HepG2 (cell line): ENCODE results near the gene VRK3. TPM values are rescaled to one million over a fixed set of nuclear protein-coding genes. Genes with fewer than 3 reads are reported as not detected.

ENCODE experiments used
- BORCS8-MEF2B ChIP-seq: sonication (generic); formaldehyde crosslinking; IDR thresholded peaks from 2 replicates; pipeline ENCODE4 v1.8.0; 2022; ENCODE audit warnings: mild to moderate bottlenecking, missing genetic modification reagents
- CEBPB ChIP-seq: IDR thresholded peaks from 2 replicates; pipeline ENCODE4 v1.6.1; 2011; ENCODE audit warnings: low read depth, low read length, improper control_type of control experiment, borderline replicate concordance
- FOSL2 ChIP-seq: sonication (generic); formaldehyde crosslinking; IDR thresholded peaks from 2 replicates; pipeline ENCODE4 v1.4.0; 2020; ENCODE audit warnings: missing genetic modification reagents
- HNRNPH1 ChIP-seq: fragments of 200-400 bp; formaldehyde crosslinking; optimal IDR thresholded peaks from 2 replicates; pipeline ENCODE3; 2017; ENCODE audit warnings: mild to moderate bottlenecking, low read depth, low read length
- HNRNPLL ChIP-seq: fragments of 200-400 bp; formaldehyde crosslinking; IDR thresholded peaks from 2 replicates; pipeline ENCODE4 v1.6.1; 2017; ENCODE audit warnings: mild to moderate bottlenecking, low read depth, low read length; ENCODE audit not compliant: poor library complexity, severe bottlenecking
- HOXA3 ChIP-seq: sonication (generic); formaldehyde crosslinking; IDR thresholded peaks from 2 replicates; pipeline ENCODE4 v1.5.0; 2020; ENCODE audit warnings: missing genetic modification reagents
- IRF2 ChIP-seq: IDR thresholded peaks from 2 replicates; pipeline ENCODE4 v1.6.1; 2018; ENCODE audit warnings: missing genetic modification reagents, missing compliant biosample characterization
- NFKB2 ChIP-seq: sonication (generic); formaldehyde crosslinking; IDR thresholded peaks from 2 replicates; pipeline ENCODE4 v1.4.0; 2020; ENCODE audit warnings: missing genetic modification reagents, borderline replicate concordance
- PHF20 ChIP-seq: sonication (generic); formaldehyde crosslinking; IDR thresholded peaks from 2 replicates; pipeline ENCODE4 v1.5.0; 2020; ENCODE audit warnings: mild to moderate bottlenecking, missing genetic modification reagents
- SNAI1 ChIP-seq: sonication (generic); formaldehyde crosslinking; IDR thresholded peaks from 2 replicates; pipeline ENCODE4 v1.5.0; 2020; ENCODE audit warnings: mild to moderate bottlenecking, missing genetic modification reagents, borderline replicate concordance
- SRSF1 ChIP-seq: fragments of 200-400 bp; formaldehyde crosslinking; optimal IDR thresholded peaks from 2 replicates; pipeline ENCODE3; 2017; ENCODE audit warnings: mild to moderate bottlenecking, low read depth, low read length, moderate library complexity
- STAG1 ChIP-seq: sonication (generic); formaldehyde crosslinking; IDR thresholded peaks from 2 replicates; pipeline ENCODE4 v1.4.0; 2020; ENCODE audit warnings: missing genetic modification reagents
- ZBTB25 ChIP-seq: IDR thresholded peaks from 2 replicates; pipeline ENCODE4 v1.6.1; 2018; ENCODE audit warnings: missing genetic modification reagents
- ZFX ChIP-seq: sonication (generic); formaldehyde crosslinking; IDR thresholded peaks from 2 replicates; pipeline ENCODE4 v1.4.0; 2020; ENCODE audit warnings: mild to moderate bottlenecking, low read depth, missing genetic modification reagents, moderate library complexity
- ZNF10 ChIP-seq: sonication (generic); formaldehyde crosslinking; IDR thresholded peaks from 2 replicates; pipeline ENCODE4 v1.4.0; 2020; ENCODE audit warnings: mild to moderate bottlenecking, low read depth, missing genetic modification reagents, borderline replicate concordance
- ZNF224 ChIP-seq: sonication (generic); formaldehyde crosslinking; IDR thresholded peaks from 2 replicates; pipeline ENCODE4 v1.5.0; 2020; ENCODE audit warnings: mild to moderate bottlenecking, missing genetic modification reagents
- ZNF281 ChIP-seq: sonication (generic); formaldehyde crosslinking; IDR thresholded peaks from 2 replicates; pipeline ENCODE4 v1.4.0; 2020; ENCODE audit warnings: missing genetic modification reagents, borderline replicate concordance
- ZNF367 ChIP-seq: sonication (generic); formaldehyde crosslinking; IDR thresholded peaks from 2 replicates; pipeline ENCODE4 v1.4.0; 2020; ENCODE audit warnings: missing genetic modification reagents, borderline replicate concordance
- ZNF616 ChIP-seq: sonication (generic); formaldehyde crosslinking; IDR thresholded peaks from 2 replicates; pipeline ENCODE4 v1.5.0; 2020; ENCODE audit warnings: low read depth, mild to moderate bottlenecking, missing genetic modification reagents
- ZNF619 ChIP-seq: sonication (generic); formaldehyde crosslinking; IDR thresholded peaks from 2 replicates; pipeline ENCODE4 v1.4.0; 2020; ENCODE audit warnings: mild to moderate bottlenecking, missing genetic modification reagents
- polyA plus RNA-seq, 8 experiments: library from polyadenylated mRNA; depleted of rRNA in 3 of 8; stranded (reverse) in 7 of 8; unstranded in 1 of 8; fragments of >200 nt; fragmentation: Illumina TruSeq in 4 of 8; extraction: Trizol in 4 of 8; gene quantifications; 2 replicates each; pipeline versions ENCODE4 v1.2.1 to v1.2.3, GENCODE V29; 2011 to 2016; ENCODE audit warnings: low read depth in 4 of 8, missing spikeins in 1 of 8, mixed read lengths in 1 of 8; ENCODE audit not compliant: insufficient read depth in 1 of 8
- total RNA-seq, 5 experiments: library from RNA; depleted of rRNA; stranded (reverse); fragments of >200 nt; fragmentation: Illumina TruSeq; extraction: Trizol; gene quantifications; 2 replicates each; pipeline ENCODE4 v1.2.3, GENCODE V29; 2016; ENCODE audit warnings: low read depth in 1 of 5
- TF ChIP-seq, protein P1 (sequence below), 2 experiments: sonication (generic) in 1 of 2; formaldehyde crosslinking in 1 of 2; IDR thresholded peaks; 2 replicates each; pipeline versions ENCODE4 v1.5.1 to v1.6.1; 2011 to 2020; ENCODE audit warnings: borderline replicate concordance in 1 of 2, low read depth in 1 of 2, low read length in 1 of 2, mild to moderate bottlenecking in 1 of 2, missing genetic modification reagents in 1 of 2, moderate library complexity in 1 of 2
- TF ChIP-seq, protein P2 (sequence below): sonication (generic); formaldehyde crosslinking; IDR thresholded peaks from 2 replicates; pipeline ENCODE4 v1.4.0; 2020; ENCODE audit warnings: missing genetic modification reagents

Gene VRK3
- total and polyA plus RNA-seq, 2 of the 13 experiments (the other 11 are each of a cell fraction or from before 2014, with no cell fraction given), result 23.8 to 28.3 TPM

GRCh38 chr19:49937750-49938381 lies 87.3 kb downstream of the VRK3 start (continued):
- TF ChIP-seq ZNF619 (CRISPR knock-in tag) (no peak), CEBPB (peak; percentile 71; the same call in 1 of the 2 replicates), PHF20 (no peak), ZNF10 (CRISPR knock-in tag) (no peak), ZNF224 (CRISPR knock-in tag) (0 out of 2 replicates have a peak, but pooled peaks have one; percentile 57), ZNF281 (CRISPR knock-in tag) (no peak), HNRNPH1 (no peak), SRSF1 (no peak), NFKB2 (CRISPR knock-in tag) (peak; percentile 56; the same call in 1 of the 2 replicates), ZNF367 (CRISPR knock-in tag) (no peak), BORCS8-MEF2B (CRISPR knock-in tag) (peak; percentile 57; the same call in 1 of the 2 replicates), SNAI1 (CRISPR knock-in tag) (no peak), FOSL2 (CRISPR knock-in tag) (0 out of 2 replicates have a peak, but pooled peaks have one; percentile 38), HOXA3 (no peak), STAG1 (CRISPR knock-in tag) (peak; percentile 96), ZFX (CRISPR knock-in tag) (no peak), HNRNPLL (peak; percentile 42), ZNF616 (CRISPR knock-in tag) (no peak), ZBTB25 (CRISPR knock-in tag) (peak; percentile 39; the same call in 1 of the 2 replicates), IRF2 (0 out of 2 replicates have a peak, but pooled peaks have one; percentile 27)
- TF ChIP-seq, protein P1, sequence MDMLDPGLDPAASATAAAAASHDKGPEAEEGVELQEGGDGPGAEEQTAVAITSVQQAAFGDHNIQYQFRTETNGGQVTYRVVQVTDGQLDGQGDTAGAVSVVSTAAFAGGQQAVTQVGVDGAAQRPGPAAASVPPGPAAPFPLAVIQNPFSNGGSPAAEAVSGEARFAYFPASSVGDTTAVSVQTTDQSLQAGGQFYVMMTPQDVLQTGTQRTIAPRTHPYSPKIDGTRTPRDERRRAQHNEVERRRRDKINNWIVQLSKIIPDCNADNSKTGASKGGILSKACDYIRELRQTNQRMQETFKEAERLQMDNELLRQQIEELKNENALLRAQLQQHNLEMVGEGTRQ (IDR thresholded peaks at IDR 0.05; ENCODE audit: low read depth, low read length), result no peak
- TF ChIP-seq, protein P1 (CRISPR knock-in tag; IDR thresholded peaks at IDR 0.05; ENCODE audit: borderline replicate concordance), result no peak
- TF ChIP-seq, protein P2, sequence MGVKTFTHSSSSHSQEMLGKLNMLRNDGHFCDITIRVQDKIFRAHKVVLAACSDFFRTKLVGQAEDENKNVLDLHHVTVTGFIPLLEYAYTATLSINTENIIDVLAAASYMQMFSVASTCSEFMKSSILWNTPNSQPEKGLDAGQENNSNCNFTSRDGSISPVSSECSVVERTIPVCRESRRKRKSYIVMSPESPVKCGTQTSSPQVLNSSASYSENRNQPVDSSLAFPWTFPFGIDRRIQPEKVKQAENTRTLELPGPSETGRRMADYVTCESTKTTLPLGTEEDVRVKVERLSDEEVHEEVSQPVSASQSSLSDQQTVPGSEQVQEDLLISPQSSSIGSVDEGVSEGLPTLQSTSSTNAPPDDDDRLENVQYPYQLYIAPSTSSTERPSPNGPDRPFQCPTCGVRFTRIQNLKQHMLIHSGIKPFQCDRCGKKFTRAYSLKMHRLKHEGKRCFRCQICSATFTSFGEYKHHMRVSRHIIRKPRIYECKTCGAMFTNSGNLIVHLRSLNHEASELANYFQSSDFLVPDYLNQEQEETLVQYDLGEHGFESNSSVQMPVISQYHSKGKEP (CRISPR knock-in tag), result no peak
